Measurements from ENCODE around the gene TELO2. TPM values are rescaled to one million over a fixed set of nuclear protein-coding genes. Genes with fewer than 3 reads are reported as not detected.

The TELO2 gene
- polyA plus RNA-seq, 2 of the 4 experiments (the other 2 are of a cell fraction): 10.6 to 34.8 TPM

- no peak for FAIRE-seq
Observed at GRCh38 chr16:1550069-1550468, 56.9 kb downstream of the TELO2 start.

GRCh38 chr16:1550696-1551095, 57.5 kb downstream of the TELO2 start:
- ChIA-PET POLR2A (no interaction called here), CTCF (interaction anchor here (1.0 kb wide), 1 partner anchor 9 kb away, joined by 3 read pairs; no protein-coding TSS in a partner anchor)
- Histone ChIP-seq H3K4me2 (no peak overlapping the region), H3K4me3 (no peak overlapping the region), H3K27ac (no peak overlapping the region), H3K9me3 (no peaks in the 10 kb centered on the region), H3K4me1 (no peaks in the 10 kb centered on the region)
- TF ChIP-seq JUNB (IDR thresholded peaks at IDR 0.05) (no peak), RARB (CRISPR knock-in tag; IDR thresholded peaks at IDR 0.05) (no peak), FOSL2 (IDR thresholded peaks at IDR 0.05) (no peak), FOSL2 (CRISPR knock-in tag; IDR thresholded peaks at IDR 0.05) (no peak), HOXB5 (CRISPR knock-in tag; IDR thresholded peaks at IDR 0.05) (no peak), RNF2 (IDR thresholded peaks at IDR 0.05; ENCODE audit: borderline replicate concordance, low read depth) (no peak), RFX5 (IDR thresholded peaks at IDR 0.05) (no peak), TP53 (CRISPR knock-in tag; IDR thresholded peaks at IDR 0.05) (no peak), POLR2AphosphoS2 (conservative IDR thresholded peaks at IDR 0.05; ENCODE audit: low read length) (no peak), CBX8 (IDR thresholded peaks at IDR 0.05) (no peak), EP300 (IDR thresholded peaks at IDR 0.05) (no peak), GATA3 (IDR thresholded peaks at IDR 0.05; ENCODE audit: borderline replicate concordance) (no peak), RAD21 (conservative IDR thresholded peaks at IDR 0.05 in 1 of 2, IDR thresholded peaks at IDR 0.05 in 1 of 2) (no peak), ATOH8 (CRISPR knock-in tag; IDR thresholded peaks at IDR 0.05; ENCODE audit: low read depth) (no peak), JUN (IDR thresholded peaks at IDR 0.05) (no peak)
- TF ChIP-seq, protein P1, sequence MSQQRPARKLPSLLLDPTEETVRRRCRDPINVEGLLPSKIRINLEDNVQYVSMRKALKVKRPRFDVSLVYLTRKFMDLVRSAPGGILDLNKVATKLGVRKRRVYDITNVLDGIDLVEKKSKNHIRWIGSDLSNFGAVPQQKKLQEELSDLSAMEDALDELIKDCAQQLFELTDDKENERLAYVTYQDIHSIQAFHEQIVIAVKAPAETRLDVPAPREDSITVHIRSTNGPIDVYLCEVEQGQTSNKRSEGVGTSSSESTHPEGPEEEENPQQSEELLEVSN (IDR thresholded peaks at IDR 0.05; ENCODE audit: borderline replicate concordance, low read depth): no peak
- WGBS (ENCODE audit: missing lambda C conversion rate): 94% methylated on average over 15 of the region's 15 CpGs
- ATAC-seq: no peak
- FAIRE-seq: no peak
- no peak for DNase-seq (ENCODE audit: low read depth in 1 of 2, low spot score in 1 of 2)

More at GRCh38 chr16:1550069-1550468, 56.9 kb downstream of the TELO2 start:
- ChIA-PET CTCF (interaction anchor here (1.0 kb wide), 1 partner anchor 9 kb away, joined by 3 read pairs; no protein-coding TSS in a partner anchor), POLR2A (no interaction called here)
- Histone ChIP-seq H3K4me3 (no peak overlapping the region), H3K9me3 (no peaks in the 10 kb centered on the region), H3K4me1 (no peaks in the 10 kb centered on the region), H3K27ac (no peak overlapping the region), H3K4me2 (no peak overlapping the region)
- no peak for TF ChIP-seq MAZ (IDR thresholded peaks at IDR 0.05; ENCODE audit: borderline replicate concordance, low read depth, low read length)
- DNase-seq (ENCODE audit: low read depth in 1 of 2, low spot score in 1 of 2) (no peak), ATAC-seq (no peak)
- 78% methylated on average over 8 of the region's 8 CpGs for WGBS (ENCODE audit: missing lambda C conversion rate)

GRCh38 chr16:1551166-1551565, 58.0 kb downstream of the TELO2 start:
- Histone ChIP-seq H3K4me2 (no peak overlapping the region), H3K27ac (no peak overlapping the region), H3K4me3 (no peak overlapping the region), H3K9me3 (no peaks in the 10 kb centered on the region), H3K4me1 (no peaks in the 10 kb centered on the region)
- DNase-seq (ENCODE audit: low read depth in 1 of 2, low spot score in 1 of 2): no peak
- ChIA-PET POLR2A (no interaction called here), CTCF (interaction anchor here (1.0 kb wide), 1 partner anchor 10 kb away, joined by 3 read pairs; no protein-coding TSS in a partner anchor)
- WGBS (ENCODE audit: missing lambda C conversion rate): 89% methylated on average over 12 of the region's 12 CpGs
- FAIRE-seq: no peak
- ATAC-seq: no peak
- TF ChIP-seq, protein P2, sequence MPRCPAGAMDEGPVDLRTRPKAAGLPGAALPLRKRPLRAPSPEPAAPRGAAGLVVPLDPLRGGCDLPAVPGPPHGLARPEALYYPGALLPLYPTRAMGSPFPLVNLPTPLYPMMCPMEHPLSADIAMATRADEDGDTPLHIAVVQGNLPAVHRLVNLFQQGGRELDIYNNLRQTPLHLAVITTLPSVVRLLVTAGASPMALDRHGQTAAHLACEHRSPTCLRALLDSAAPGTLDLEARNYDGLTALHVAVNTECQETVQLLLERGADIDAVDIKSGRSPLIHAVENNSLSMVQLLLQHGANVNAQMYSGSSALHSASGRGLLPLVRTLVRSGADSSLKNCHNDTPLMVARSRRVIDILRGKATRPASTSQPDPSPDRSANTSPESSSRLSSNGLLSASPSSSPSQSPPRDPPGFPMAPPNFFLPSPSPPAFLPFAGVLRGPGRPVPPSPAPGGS (IDR thresholded peaks at IDR 0.05): no peak
- TF ChIP-seq KDM1A (IDR thresholded peaks at IDR 0.05; ENCODE audit: low read depth): no peak
- TF ChIP-seq, protein P3, sequence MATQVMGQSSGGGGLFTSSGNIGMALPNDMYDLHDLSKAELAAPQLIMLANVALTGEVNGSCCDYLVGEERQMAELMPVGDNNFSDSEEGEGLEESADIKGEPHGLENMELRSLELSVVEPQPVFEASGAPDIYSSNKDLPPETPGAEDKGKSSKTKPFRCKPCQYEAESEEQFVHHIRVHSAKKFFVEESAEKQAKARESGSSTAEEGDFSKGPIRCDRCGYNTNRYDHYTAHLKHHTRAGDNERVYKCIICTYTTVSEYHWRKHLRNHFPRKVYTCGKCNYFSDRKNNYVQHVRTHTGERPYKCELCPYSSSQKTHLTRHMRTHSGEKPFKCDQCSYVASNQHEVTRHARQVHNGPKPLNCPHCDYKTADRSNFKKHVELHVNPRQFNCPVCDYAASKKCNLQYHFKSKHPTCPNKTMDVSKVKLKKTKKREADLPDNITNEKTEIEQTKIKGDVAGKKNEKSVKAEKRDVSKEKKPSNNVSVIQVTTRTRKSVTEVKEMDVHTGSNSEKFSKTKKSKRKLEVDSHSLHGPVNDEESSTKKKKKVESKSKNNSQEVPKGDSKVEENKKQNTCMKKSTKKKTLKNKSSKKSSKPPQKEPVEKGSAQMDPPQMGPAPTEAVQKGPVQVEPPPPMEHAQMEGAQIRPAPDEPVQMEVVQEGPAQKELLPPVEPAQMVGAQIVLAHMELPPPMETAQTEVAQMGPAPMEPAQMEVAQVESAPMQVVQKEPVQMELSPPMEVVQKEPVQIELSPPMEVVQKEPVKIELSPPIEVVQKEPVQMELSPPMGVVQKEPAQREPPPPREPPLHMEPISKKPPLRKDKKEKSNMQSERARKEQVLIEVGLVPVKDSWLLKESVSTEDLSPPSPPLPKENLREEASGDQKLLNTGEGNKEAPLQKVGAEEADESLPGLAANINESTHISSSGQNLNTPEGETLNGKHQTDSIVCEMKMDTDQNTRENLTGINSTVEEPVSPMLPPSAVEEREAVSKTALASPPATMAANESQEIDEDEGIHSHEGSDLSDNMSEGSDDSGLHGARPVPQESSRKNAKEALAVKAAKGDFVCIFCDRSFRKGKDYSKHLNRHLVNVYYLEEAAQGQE (IDR thresholded peaks at IDR 0.05): no peak
- no peak for TF ChIP-seq PHF8 (IDR thresholded peaks at IDR 0.05; ENCODE audit: borderline replicate concordance, low read depth)
- no peak for TF ChIP-seq PBX3 (IDR thresholded peaks at IDR 0.05)
- no peak for TF ChIP-seq HMGXB4 (CRISPR knock-in tag; IDR thresholded peaks at IDR 0.05; ENCODE audit: borderline replicate concordance)
- TF ChIP-seq, protein P4, sequence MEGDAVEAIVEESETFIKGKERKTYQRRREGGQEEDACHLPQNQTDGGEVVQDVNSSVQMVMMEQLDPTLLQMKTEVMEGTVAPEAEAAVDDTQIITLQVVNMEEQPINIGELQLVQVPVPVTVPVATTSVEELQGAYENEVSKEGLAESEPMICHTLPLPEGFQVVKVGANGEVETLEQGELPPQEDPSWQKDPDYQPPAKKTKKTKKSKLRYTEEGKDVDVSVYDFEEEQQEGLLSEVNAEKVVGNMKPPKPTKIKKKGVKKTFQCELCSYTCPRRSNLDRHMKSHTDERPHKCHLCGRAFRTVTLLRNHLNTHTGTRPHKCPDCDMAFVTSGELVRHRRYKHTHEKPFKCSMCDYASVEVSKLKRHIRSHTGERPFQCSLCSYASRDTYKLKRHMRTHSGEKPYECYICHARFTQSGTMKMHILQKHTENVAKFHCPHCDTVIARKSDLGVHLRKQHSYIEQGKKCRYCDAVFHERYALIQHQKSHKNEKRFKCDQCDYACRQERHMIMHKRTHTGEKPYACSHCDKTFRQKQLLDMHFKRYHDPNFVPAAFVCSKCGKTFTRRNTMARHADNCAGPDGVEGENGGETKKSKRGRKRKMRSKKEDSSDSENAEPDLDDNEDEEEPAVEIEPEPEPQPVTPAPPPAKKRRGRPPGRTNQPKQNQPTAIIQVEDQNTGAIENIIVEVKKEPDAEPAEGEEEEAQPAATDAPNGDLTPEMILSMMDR (IDR thresholded peaks at IDR 0.05): no peak

Data from A549 (cell line).